Measurements from ENCODE around the gene CKM. TPM values are rescaled to one million over a fixed set of nuclear protein-coding genes. Genes with fewer than 3 reads are reported as not detected.

The CKM gene
- total RNA-seq, 1 donor from 2014 or later, result not detected

GRCh38 chr19:45362291-45362690 lies 39.6 kb upstream of the CKM start:
- Histone ChIP-seq H3K4me3 (no peak overlapping the region), H4K20me1 (ENCODE audit: low read depth) (peaks cover 5% of the 10 kb centered on the region), H2AFZ (replicated peaks) (no peak overlapping the region), H3K4me2 (no peak overlapping the region), H3K79me2 (ENCODE audit: low read depth) (no peaks in the 10 kb centered on the region), H3K27me3 (no peaks in the 10 kb centered on the region), H3F3A (ENCODE audit: low read depth) (no peaks in the 10 kb centered on the region), H3K4me1 (no peaks in the 10 kb centered on the region), H3K36me3 (no peaks in the 10 kb centered on the region), H3K9me3 (ENCODE audit: low read depth) (no peaks in the 10 kb centered on the region), H3K9ac (no peak overlapping the region), H3K27ac (no peak overlapping the region)
- no peak for DNase-seq (ENCODE audit: low spot score)
- H3K36me3 Mint-ChIP-seq, result peaks cover 17% of the 10 kb centered on the region
- TF ChIP-seq EZH2phosphoT487 (IDR thresholded peaks at IDR 0.05) (no peak), CTCF (IDR thresholded peaks at IDR 0.05) (no peak), EZH2 (IDR thresholded peaks at IDR 0.05) (no peak)
- no peaks in the 10 kb centered on the region for H3K9me3 Mint-ChIP-seq
- H3K27me3 Mint-ChIP-seq (ENCODE audit: insufficient read depth, low read depth), result peaks cover under 1% of the 10 kb centered on the region
- H3K4me3 Mint-ChIP-seq, result no peak overlapping the region
- H3K4me1 Mint-ChIP-seq, result peaks cover 9% of the 10 kb centered on the region
- H3K27ac Mint-ChIP-seq, result no peak overlapping the region

- Mint-ChIP-seq H3K4me1 (peaks cover 9% of the 10 kb centered on the region), H3K27me3 (ENCODE audit: insufficient read depth, low read depth) (peaks cover 2% of the 10 kb centered on the region), H3K27ac (no peak overlapping the region), H3K4me3 (no peak overlapping the region), H3K36me3 (peaks cover 21% of the 10 kb centered on the region), H3K9me3 (no peaks in the 10 kb centered on the region)
- Histone ChIP-seq H3F3A (ENCODE audit: low read depth) (no peaks in the 10 kb centered on the region), H3K4me3 (no peak overlapping the region), H3K79me2 (ENCODE audit: low read depth) (no peaks in the 10 kb centered on the region), H4K20me1 (ENCODE audit: low read depth) (peaks cover 5% of the 10 kb centered on the region), H3K9me3 (ENCODE audit: low read depth) (no peaks in the 10 kb centered on the region), H3K27ac (no peak overlapping the region), H2AFZ (replicated peaks) (no peak overlapping the region), H3K36me3 (no peaks in the 10 kb centered on the region), H3K9ac (no peak overlapping the region), H3K4me2 (no peak overlapping the region), H3K27me3 (no peaks in the 10 kb centered on the region), H3K4me1 (no peaks in the 10 kb centered on the region)
- TF ChIP-seq EZH2phosphoT487 (IDR thresholded peaks at IDR 0.05), result no peak
- TF ChIP-seq CTCF (IDR thresholded peaks at IDR 0.05), result no peak
- no peak for TF ChIP-seq EZH2 (IDR thresholded peaks at IDR 0.05)
- no peak for DNase-seq (ENCODE audit: low spot score)
These were observed 38.9 kb upstream of the CKM start for GRCh38 chr19:45361608-45362007.

GRCh38 chr19:45358213-45358792 lies 35.6 kb upstream of the CKM start:
- no peaks in the 10 kb centered on the region for H3F3A ChIP-seq (ENCODE audit: low read depth)
- H3K4me3 ChIP-seq, result no peak overlapping the region
- Mint-ChIP-seq H3K9me3 (no peaks in the 10 kb centered on the region), H3K36me3 (peaks cover 37% of the 10 kb centered on the region), H3K4me3 (no peak overlapping the region), H3K4me1 (peaks cover 9% of the 10 kb centered on the region), H3K27ac (peak overlapping the region; percentile 72), H3K27me3 (ENCODE audit: insufficient read depth, low read depth) (peaks cover 3% of the 10 kb centered on the region)
- no peaks in the 10 kb centered on the region for H3K36me3 ChIP-seq
- TF ChIP-seq CTCF (IDR thresholded peaks at IDR 0.05) (no peak), EZH2phosphoT487 (IDR thresholded peaks at IDR 0.05) (no peak), EZH2 (IDR thresholded peaks at IDR 0.05) (no peak)
- H3K4me2 ChIP-seq, result no peak overlapping the region
- H3K27ac ChIP-seq, result no peak overlapping the region
- H3K9ac ChIP-seq, result no peak overlapping the region
- no peak overlapping the region for H2AFZ ChIP-seq (replicated peaks)
- no peaks in the 10 kb centered on the region for H3K9me3 ChIP-seq (ENCODE audit: low read depth)
- no peak for DNase-seq (ENCODE audit: low spot score)
- no peaks in the 10 kb centered on the region for H3K4me1 ChIP-seq
- H4K20me1 ChIP-seq (ENCODE audit: low read depth), result peaks cover 5% of the 10 kb centered on the region
- no peaks in the 10 kb centered on the region for H3K27me3 ChIP-seq
- no peaks in the 10 kb centered on the region for H3K79me2 ChIP-seq (ENCODE audit: low read depth)

Data from neural progenitor cell (in vitro differentiated cells).